ENCODE data around the gene PARP6. TPM values are rescaled to one million over a fixed set of nuclear protein-coding genes. Genes with fewer than 3 reads are reported as not detected.
"Not testable (repeated sequence)": the region's sequence is repeated elsewhere in the genome, so short reads cannot be mapped to it uniquely, and the experiment has no call there.

PARP6 gene
- total RNA-seq, 2 experiments from 2014 or later = 54.4 to 54.9 TPM

GRCh38 chr15:72284781-72285180 is 12.4 kb upstream of the PARP6 start:
- ChIA-PET POLR2A (no interaction called here), CTCF (interaction anchor here (1.2 kb wide), 1 partner anchor 12 kb away, joined by 4 read pairs; no protein-coding TSS in a partner anchor)

- ChIA-PET CTCF (interaction anchor here (1.4 kb wide), 1 partner anchor 8 kb away, joined by 3 read pairs; no protein-coding TSS in a partner anchor), POLR2A (no interaction called here)
These were observed 9.4 kb upstream of the PARP6 start for GRCh38 chr15:72281713-72282112.

DNA sequence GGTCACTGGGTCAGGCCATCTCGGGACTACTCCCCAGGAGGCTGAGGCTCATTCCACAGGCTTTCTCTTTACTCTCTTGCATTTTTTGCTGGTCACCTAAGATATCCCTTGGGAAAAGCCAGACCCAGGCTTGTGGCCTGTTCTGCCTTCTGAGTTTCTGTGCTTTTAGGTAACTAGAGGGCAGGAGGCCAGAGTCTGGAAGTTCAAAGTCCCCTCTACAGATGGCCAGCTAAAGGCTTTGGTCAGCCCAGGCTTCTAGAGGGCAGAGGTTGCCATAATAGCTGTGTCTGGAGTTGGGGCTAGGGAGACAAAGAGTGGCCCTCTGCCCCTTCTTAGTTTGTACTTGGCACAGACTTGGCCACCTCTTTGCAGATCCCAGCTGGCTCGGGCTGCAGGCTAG is 8.4 kb upstream of the PARP6 start:
- ChIA-PET POLR2A (no interaction called here), CTCF (no interaction called here)

DNA sequence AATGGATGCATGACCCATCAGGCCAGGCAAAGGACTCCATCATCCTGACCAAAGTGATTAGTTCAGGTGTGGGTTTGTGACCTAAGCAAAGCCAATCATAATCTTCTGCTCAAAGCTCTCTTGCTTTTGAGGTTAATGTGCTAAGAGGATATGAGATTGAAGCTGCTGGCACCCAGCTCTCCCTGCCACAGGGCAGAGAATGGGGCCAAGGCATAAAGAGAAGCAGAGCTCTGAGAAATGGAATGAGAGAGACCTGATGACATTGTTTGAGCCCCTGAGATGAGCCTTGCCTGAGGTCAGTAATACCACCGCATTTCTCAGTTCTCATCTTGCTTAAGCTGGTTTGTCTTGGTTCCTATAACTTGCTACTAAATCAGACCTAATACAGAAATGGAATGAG is 6.4 kb upstream of the PARP6 start:
- CTCF ChIA-PET = no interaction called here
- POLR2A ChIA-PET = no interaction called here

- CTCF ChIA-PET = no interaction called here
These were observed 4.0 kb upstream of the PARP6 start for GRCh38 chr15:72276326-72276700.

GRCh38 chr15:72275635-72276325 is 3.4 kb upstream of the PARP6 start:
- POLR2A ChIA-PET, CTCF ChIA-PET: not testable (repeated sequence)

More at GRCh38 chr15:72276326-72276700, 4.0 kb upstream of the PARP6 start:
- POLR2A ChIA-PET = no interaction called here

DNA sequence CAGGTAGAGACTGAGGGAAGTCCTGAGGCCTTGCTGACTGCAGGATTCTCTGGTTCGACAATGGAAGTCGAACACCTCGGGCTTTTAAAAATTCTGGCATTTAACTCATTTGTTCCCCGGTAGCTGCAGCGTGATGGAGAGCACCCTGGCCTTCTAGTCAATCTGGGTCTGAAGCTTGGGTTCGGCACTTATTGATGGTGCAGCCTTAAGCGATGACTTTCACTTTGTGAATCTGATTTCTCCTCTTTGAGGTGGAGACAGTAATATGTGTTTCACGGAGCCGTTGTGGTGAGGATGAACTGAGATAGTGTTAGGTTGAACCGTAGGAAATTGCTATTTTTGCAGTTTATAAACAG is 621 bp upstream of the PARP6 start:
- ChIA-PET CTCF (interaction anchor here (0.7 to 2.1 kb wide), 7 partner anchors 9 to 411 kb away, joined by 3 to 14 read pairs (median 3); no protein-coding TSS in a partner anchor), POLR2A (interaction anchor here (1.2 to 1.8 kb wide), 4 partner anchors 41 to 103 kb away, joined by 3 to 6 read pairs (median 4); partner anchors contain the start of genes HEXA and PKM)

DNA sequence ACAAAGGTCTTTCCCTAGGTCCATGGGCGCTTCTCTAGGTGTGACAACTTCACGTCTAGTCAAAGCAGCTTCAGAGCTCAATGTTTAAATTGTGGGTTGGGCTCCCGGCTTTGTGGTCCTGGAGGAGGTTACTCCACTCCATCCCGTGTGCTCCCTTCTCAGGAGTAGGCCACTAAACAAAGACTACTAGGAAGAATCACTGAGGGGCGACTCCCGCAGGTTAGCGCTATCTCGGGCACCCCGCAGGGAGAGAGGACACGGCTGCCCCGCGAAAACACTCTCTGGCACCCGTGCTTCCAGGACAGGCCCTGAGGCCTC is 500 bp downstream of the PARP6 start:
- CTCF ChIA-PET = interaction anchor here (1.5 kb wide), 1 partner anchor 45 kb away, joined by 6 read pairs; no protein-coding TSS in a partner anchor
- POLR2A ChIA-PET = interaction anchor here (0.8 kb wide), 1 partner anchor 40 kb away, joined by 3 read pairs; no protein-coding TSS in a partner anchor

DNA sequence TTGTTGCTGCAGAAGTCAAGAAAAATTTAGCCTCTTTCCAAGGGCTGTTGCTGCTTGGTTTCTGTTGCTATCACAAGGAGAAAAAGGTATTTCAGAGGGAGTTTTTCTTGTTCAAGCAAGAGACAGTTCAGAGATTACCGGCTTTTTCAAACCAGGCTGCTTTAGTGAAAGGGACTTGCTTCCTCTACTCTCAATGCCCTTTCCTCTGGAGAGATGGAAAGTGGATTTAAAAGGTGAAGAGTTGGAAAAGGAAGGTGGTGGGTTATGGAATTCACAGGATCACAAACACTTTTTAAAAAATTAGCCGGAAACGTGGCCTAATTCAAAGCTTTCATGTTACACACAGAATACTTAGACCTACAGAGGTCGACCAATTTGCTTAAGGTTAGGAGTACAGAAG is 1.1 kb downstream of the PARP6 start:
- CTCF ChIA-PET = interaction anchor here (1.5 kb wide), 1 partner anchor 45 kb away, joined by 6 read pairs; no protein-coding TSS in a partner anchor

DNA sequence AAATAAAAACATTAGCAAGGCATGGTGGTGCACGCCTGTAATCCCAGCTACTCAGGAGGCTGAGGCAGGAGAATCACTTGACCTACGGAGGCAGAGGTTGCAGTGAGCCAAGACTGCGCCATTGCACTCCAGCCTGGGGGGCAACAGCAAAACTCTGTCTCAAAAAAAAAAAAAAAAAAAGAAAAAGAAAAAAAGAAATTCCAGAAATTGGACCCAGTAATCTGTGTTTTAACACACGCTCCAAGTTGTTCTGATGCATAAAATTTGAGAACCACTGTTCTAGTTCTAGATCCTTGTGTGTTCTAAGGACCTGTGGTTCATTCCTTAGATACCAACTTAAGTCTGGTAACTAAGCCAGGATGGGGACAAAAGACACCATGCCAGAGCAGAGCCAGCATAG is 2.6 kb downstream of the PARP6 start:
- CTCF ChIA-PET = no interaction called here

More for the DNA sequence above, 1.1 kb downstream of the PARP6 start:
- POLR2A ChIA-PET = interaction anchor here (0.8 kb wide), 1 partner anchor 39 kb away, joined by 3 read pairs; no protein-coding TSS in a partner anchor

GRCh38 chr15:72265031-72265430 is 7.3 kb downstream of the PARP6 start:
- CTCF ChIA-PET = no interaction called here
- POLR2A ChIA-PET = interaction anchor here (2.5 kb wide), 1 partner anchor 34 kb away, joined by 14 read pairs; the partner anchor contains the start of gene PKM

More for the DNA sequence above, 2.6 kb downstream of the PARP6 start:
- POLR2A ChIA-PET = interaction anchor here (0.6 to 0.8 kb wide), 2 partner anchors 8 to 42 kb away, joined by 4 to 7 read pairs; no protein-coding TSS in a partner anchor

DNA sequence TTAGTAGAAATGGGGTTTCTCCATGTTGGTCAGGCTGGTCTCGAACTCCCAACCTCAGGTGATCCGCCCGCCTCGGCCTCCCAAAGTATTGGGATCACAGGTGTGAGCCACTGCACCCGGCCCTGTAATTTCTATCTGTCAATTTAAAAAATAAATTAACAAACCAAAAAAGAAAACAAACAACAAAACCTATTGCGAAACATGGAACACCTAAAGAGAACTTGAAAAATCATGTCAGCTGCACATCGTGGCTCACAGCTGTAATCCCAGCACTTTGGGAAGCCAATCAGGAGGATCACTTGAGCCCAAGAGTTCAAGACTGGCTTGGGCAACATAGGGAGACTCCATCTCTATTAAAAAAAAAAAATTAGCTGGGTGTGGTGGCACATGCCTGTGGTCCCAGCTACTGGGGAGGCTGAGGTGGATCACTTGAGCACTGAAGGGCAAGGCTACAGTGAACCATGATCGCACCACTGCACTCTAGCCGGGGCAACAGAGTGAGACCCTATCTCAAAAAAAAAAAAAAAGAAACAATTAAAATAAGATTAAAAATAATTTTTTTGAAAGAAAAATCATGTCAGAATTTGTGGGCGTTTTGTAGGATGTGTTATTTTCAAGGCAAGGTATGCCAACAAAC is 19.6 kb downstream of the PARP6 start:
- POLR2A ChIA-PET = no interaction called here
- CTCF ChIA-PET = no interaction called here

- ChIA-PET CTCF (no interaction called here), POLR2A (no interaction called here)
These were observed 23.1 kb downstream of the PARP6 start for GRCh38 chr15:72249142-72249810.

GRCh38 chr15:72248514-72248913 is 23.8 kb downstream of the PARP6 start:
- CTCF ChIA-PET = interaction anchor here (0.6 kb wide), 1 partner anchor 20 kb away, joined by 3 read pairs; no protein-coding TSS in a partner anchor
- POLR2A ChIA-PET = no interaction called here

GRCh38 chr15:72242775-72243370 is 29.5 kb downstream of the PARP6 start:
- ChIA-PET POLR2A (no interaction called here), CTCF (interaction anchor here (0.6 kb wide), 1 partner anchor 306 kb away, joined by 3 read pairs; no protein-coding TSS in a partner anchor)

GRCh38 chr15:72239652-72240051 is 32.7 kb downstream of the PARP6 start:
- POLR2A ChIA-PET = interaction anchor here (0.6 to 1.6 kb wide), 3 partner anchors 8 to 24 kb away, joined by 3 to 5 read pairs (median 3); partner anchors contain the start of gene PKM
- CTCF ChIA-PET = interaction anchor here (0.7 to 2.0 kb wide), 5 partner anchors 10 to 48 kb away, joined by 3 to 8 read pairs (median 3); partner anchors contain the start of gene PKM

- POLR2A ChIA-PET = interaction anchor here (1.6 to 3.4 kb wide), 2 partner anchors 8 to 11 kb away, joined by 5 to 50 read pairs; partner anchors contain the start of gene PKM
These were observed 33.8 kb downstream of the PARP6 start for GRCh38 chr15:72238586-72238985.

GRCh38 chr15:72237853-72238224 is 34.5 kb downstream of the PARP6 start:
- ChIA-PET POLR2A (interaction anchor here (3.4 kb wide), 1 partner anchor 10 kb away, joined by 50 read pairs; no protein-coding TSS in a partner anchor), CTCF (interaction anchor here (1.0 to 3.0 kb wide), 3 partner anchors 11 to 49 kb away, joined by 3 to 16 read pairs (median 3); no protein-coding TSS in a partner anchor)

More at GRCh38 chr15:72238586-72238985, 33.8 kb downstream of the PARP6 start:
- CTCF ChIA-PET = interaction anchor here (1.6 to 2.0 kb wide), 2 partner anchors 9 to 12 kb away, joined by 6 to 8 read pairs; partner anchors contain the start of gene PKM
